HK-2 (cell line): ENCODE results near the gene CD300H.
A peak's percentile ranks its signal among the peaks of the same experiment; 100 is the strongest.
"Not testable (repeated sequence)": the region's sequence is repeated elsewhere in the genome, so short reads cannot be mapped to it uniquely, and the experiment has no call there.

Experiments
- DNase-seq: peaks from one replicate; pipeline ENCODE4 v3.0.0-alpha.2; 2018; ENCODE audit not compliant: unreplicated experiment

The CD300H gene

GRCh38 chr17:74526681-74527080 is 40.6 kb downstream of the CD300H start:
- no peak for DNase-seq

DNA sequence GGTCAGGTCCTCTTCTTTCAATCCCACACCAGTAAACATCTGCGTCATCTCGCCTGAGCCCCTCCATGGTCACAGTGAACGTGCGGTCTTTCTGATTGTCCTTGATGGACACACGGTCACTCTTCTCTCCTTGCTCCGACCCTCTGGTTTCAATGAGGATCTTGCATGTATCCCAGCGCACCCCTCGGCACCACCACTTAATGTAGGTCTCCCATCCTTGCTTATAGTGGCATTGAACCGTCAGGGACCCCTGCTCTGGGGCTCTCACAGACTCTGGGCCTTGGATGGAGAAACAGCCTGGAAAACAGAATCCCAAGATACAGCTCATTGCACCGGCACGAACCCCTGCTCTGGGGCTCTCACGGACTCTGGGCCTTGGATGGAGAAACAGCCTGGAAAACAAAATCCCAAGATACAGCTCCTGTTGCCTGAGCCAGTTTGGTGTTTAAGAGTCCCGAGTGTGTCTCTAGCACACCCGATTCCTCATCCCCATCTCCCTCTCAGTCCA is 41.5 kb downstream of the CD300H start:
- no peak for DNase-seq

DNA sequence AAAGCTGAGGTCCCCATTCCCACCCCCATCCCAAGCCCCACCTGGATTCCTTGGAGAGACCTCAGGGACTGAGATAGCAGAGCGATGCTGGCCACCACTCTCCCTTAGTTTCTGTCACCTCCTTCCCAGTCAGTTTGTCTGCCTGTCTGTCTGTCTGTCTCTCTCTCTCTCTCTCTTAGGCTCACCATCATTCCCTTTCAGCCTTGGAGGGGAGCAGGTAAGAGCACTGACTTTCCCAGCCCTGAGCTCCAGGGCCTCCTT is 41.9 kb downstream of the CD300H start:
- no peak for DNase-seq

GRCh38 chr17:74524653-74525464 is 42.5 kb downstream of the CD300H start:
- DNase-seq, result no peak

GRCh38 chr17:74523308-74523707 is 44.0 kb downstream of the CD300H start:
- no peak for DNase-seq

- DNase-seq, result no peak
Measured at GRCh38 chr17:74522381-74523105, 44.8 kb downstream of the CD300H start.

DNA sequence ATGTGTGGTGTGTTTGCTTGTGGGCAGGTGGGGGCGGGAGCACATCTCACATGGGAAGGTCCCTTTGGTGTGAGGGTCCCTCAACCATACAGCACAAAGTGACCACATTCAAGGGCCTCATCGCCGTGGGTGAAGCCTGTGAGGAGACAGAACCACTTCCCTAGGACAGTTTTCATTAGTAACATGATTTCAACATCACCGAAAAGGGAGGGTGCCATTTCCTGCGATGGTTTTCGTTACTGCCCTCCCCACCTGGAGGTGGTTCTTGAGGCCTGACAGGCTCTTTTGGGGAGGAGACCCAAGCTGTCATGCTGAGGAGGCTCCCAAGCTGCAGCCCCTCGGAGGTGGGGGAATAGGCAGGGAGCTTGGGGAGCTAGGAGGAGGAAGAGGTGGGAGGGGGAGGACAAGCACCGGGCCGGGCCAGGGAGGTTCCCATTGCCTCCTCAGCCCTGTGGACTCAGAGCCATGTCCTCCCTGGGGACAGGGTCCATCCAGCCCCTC is 45.6 kb downstream of the CD300H start:
- no peak for DNase-seq

- DNase-seq, result no peak
Measured at GRCh38 chr17:74520790-74521480, 46.4 kb downstream of the CD300H start.

DNA sequence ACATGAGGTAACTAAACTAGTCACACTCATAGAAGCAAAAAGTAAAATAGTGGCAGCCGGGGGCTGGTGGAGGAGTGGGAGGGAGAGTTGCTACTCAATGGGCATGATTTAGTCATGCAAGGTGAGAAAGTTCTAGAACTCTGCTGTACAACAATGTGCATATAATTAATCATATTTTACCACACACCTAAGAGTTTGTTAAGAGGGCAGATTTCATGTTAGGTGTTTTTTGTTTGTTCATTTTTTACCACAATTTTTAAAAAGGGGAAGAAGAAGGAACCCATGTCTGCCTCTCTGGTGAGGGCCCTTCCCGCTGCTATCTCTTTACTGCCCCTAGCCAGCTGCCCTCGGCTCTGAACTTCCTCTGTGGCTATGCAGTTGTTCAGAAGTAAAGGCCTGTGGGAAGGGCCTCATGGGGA is 47.3 kb downstream of the CD300H start:
- no peak for DNase-seq

GRCh38 chr17:74518413-74518981 is 48.8 kb downstream of the CD300H start:
- not testable (repeated sequence) for DNase-seq

- DNase-seq, result no peak
Measured at GRCh38 chr17:74516561-74517328, 50.6 kb downstream of the CD300H start.

DNA sequence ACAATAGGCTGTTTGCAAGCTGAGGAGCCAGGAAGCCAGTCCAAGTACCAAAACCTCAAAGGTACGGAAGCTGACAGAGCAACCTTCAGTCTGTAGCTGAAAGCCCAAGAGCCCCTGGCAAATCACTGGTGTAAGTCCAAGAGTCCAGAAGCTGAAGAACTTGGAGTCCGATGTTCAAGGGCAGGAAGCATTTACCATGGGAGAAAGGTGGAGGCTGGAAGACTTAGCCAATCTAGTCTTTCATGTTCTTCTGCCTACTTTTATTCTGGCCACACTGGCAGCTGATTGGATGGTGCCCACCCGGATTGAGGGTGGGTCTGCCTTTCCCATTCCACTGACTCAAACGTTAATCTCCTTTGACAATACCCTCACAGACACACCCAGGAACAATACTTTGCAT is 51.4 kb downstream of the CD300H start:
- DNase-seq, result no peak

GRCh38 chr17:74514632-74515334 is 52.5 kb downstream of the CD300H start:
- DNase-seq, result no peak

- DNase-seq, result peak; percentile 16
Measured at GRCh38 chr17:74513987-74514631, 53.2 kb downstream of the CD300H start.

DNA sequence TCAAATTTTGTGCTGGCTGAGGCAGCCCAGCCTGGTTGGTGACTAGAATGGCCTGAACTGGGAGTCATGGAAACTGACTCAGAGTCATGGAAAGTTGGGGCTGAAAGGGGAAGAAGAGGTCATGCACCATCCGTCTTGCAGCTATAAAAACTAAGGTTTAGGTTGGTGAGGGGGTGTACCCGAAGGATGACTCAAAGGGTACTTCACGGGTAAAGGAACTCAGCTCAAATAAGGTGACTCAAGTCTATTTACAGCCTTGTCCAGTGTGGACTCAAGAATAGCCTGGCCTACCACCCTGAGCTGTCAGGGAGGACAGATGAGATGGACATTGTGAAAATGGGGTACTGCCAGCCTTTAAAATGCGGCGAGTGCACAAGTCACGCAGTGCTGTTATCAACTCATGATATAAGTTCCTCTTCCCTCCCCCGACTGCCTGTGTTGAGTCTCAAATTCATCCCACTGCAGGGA is 54.7 kb downstream of the CD300H start:
- DNase-seq, result peak; percentile 10

DNA sequence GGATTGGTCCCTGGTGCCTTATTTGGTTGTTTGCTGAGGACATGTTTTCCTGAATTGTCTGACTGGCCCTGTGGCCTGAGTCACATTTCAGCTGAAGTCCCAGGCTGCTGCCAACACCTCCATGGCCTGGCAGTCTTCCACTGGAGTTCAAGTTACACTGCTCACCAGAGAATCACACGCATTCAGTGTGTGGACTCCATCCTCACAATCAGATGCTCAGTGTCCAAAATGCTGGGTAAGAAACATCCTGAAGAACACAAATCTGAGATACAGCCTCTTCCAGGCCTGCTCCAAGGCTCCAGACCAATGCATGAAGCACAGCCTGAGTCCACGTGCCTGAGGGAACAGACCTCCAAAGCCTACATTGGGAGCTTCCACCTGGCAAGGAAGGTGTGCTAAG is 55.3 kb downstream of the CD300H start:
- no peak for DNase-seq
